Coronary artery (tissue), 2 donors: ENCODE results near the gene MRPL58.
"Not testable (repeated sequence)": the region's sequence is repeated elsewhere in the genome, so short reads cannot be mapped to it uniquely, and the experiment has no call there.

Experiments
- DNase-seq: peaks from one replicate; pipeline ENCODE4 v3.0.0-alpha.2; 2017; ENCODE audit warnings: low spot score
- H3K27ac ChIP-seq, 2 donors: fragments of 200-600 bp; sonication (generic); one replicate each; pipeline ENCODE4 v1.5.1; 2016 to 2019
- H3K4me3 ChIP-seq: fragments of 200-600 bp; sonication (generic); 2 replicates; pipeline ENCODE4 v1.5.1; 2016; ENCODE audit warnings: mild to moderate bottlenecking, moderate library complexity
- TF ChIP-seq, protein P1 (sequence below): fragments of 200-600 bp; sonication (generic); IDR thresholded peaks from one replicate; pipeline ENCODE4 v1.5.1; 2019; ENCODE audit warnings: antibody characterized with exemption

The MRPL58 gene

DNA sequence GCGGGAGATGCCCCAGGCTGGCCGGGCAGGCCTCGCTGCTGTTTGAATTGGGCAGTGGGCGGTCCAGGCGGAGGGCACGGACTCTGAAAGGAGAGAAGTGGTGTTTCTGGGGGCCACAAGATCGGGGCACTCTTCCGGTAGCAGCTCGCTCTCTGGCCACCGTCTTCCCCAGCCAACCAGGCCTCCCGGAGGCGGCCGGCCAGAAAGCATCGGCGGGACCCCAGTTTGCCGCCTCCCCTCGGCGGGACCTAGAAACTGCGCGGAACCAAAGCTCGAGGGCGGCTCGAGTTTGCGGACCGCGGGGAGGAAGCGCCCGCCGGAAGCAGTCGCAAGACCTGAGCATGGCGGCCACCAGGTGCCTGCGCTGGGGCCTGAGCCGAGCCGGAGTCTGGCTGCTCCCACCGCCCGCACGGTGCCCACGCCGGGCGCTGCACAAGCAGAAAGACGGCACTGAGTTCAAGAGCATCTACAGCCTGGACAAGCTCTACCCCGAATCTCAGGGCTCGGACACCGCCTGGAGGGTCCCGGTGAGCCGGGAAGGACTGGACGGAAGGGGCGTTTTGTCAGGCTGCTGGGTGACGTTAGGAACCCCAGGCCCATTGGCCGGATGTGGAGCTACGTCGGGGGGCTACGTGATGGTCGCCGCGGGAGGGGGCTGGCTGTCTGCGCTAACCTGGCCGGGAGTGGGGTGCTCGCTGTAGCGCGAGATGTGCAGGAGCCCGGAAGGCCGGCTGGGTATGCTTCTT lies at the start of gene MRPL58:
Gene MRPL58, plus strand, starts transcription at position 325 of the 746 bp plus-strand sequence. Its CDS starts 17 bp downstream, at position 342.
- peak within 1 kb of the TSS; percentile 97 for H3K4me3 ChIP-seq
- peak within 1 kb of the TSS; percentile 83 to 88 for H3K27ac ChIP-seq
- peak; percentile 89 for DNase-seq
- TF ChIP-seq, protein P1, sequence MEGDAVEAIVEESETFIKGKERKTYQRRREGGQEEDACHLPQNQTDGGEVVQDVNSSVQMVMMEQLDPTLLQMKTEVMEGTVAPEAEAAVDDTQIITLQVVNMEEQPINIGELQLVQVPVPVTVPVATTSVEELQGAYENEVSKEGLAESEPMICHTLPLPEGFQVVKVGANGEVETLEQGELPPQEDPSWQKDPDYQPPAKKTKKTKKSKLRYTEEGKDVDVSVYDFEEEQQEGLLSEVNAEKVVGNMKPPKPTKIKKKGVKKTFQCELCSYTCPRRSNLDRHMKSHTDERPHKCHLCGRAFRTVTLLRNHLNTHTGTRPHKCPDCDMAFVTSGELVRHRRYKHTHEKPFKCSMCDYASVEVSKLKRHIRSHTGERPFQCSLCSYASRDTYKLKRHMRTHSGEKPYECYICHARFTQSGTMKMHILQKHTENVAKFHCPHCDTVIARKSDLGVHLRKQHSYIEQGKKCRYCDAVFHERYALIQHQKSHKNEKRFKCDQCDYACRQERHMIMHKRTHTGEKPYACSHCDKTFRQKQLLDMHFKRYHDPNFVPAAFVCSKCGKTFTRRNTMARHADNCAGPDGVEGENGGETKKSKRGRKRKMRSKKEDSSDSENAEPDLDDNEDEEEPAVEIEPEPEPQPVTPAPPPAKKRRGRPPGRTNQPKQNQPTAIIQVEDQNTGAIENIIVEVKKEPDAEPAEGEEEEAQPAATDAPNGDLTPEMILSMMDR = peak; percentile 28

DNA sequence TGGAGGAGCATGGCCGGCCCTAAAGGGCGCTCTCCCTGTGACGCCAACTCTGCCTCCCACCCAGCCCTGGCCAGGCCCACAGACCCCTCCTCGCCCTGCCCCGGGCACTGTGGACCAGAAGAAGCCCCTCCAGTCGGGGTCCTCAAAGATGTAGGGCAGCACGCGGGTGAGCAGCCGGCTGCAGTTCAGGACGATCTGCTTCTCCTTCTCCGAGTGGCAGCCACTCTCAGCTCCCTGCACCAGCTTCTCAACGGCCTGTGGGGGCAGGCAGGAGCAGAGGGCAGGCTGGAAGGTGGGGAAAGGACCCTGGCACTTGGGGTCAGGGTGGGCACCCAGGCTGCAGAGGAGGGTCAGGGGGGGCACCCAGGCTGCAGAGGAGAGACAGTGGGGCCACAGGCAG lies 48.8 kb upstream of the MRPL58 start:
- H3K4me3 ChIP-seq = no peak overlapping the region
- TF ChIP-seq, protein P1 = no peak
- no peak for DNase-seq
- H3K27ac ChIP-seq = no peak overlapping the region

DNA sequence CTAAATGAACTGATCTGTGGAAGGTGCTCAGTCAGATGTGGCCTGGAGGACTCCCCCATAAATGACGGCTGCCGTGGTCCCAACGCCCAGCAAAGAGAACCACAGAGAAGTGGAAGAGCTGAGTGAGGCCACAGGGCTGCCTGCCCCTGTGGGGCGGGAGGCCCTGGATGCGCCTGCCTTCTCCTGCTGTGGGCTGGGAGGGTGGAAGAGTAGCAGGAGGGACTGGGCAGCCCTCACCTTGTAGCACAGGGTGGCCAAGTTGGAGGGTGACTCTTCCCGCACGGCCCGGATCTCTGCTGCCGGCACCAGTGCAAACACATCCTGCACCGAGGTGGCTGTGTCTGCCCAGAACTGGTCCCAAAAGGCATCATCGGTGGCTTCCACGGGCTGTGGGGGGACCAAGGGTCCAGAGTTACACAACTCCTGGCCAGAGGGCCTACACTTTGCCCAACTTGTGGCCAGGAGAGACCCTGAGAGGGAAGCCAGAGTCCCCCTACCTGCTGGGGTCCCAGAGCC lies 48.2 kb upstream of the MRPL58 start:
- Histone ChIP-seq H3K27ac (no peak overlapping the region), H3K4me3 (no peak overlapping the region)
- TF ChIP-seq, protein P1 = no peak
- no peak for DNase-seq

DNA sequence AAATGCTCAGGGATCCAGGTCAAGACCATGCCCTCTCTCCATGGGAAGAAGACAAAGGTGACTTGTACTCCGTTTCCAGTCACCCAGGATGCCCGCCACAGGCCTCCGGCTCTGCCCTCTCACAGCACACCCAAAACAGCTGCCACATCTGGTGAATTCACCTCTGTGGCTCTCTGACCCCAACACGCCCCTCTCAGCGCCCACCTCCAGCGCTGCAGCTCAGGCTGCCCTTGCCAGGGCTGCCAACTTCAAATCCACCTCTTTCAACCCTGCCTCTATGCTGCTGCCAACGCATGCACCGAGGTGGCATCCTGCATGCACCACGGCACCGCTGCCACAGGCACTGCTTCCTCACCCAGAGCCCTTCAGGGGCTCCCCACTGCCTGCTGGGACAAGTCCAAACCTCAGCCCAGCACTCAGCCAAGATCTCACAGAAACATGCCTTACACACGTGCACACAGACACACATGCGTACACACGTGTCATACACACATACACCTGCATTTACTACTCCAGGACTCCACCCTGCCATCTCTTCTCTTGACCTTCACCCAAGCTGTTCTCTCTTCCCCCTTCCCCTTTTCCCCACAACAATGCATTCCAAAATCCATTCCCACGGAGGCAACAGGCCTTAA lies 47.4 kb upstream of the MRPL58 start:
- no peak overlapping the region for H3K27ac ChIP-seq
- no peak for DNase-seq
- H3K4me3 ChIP-seq = no peak overlapping the region
- TF ChIP-seq, protein P1 = no peak

DNA sequence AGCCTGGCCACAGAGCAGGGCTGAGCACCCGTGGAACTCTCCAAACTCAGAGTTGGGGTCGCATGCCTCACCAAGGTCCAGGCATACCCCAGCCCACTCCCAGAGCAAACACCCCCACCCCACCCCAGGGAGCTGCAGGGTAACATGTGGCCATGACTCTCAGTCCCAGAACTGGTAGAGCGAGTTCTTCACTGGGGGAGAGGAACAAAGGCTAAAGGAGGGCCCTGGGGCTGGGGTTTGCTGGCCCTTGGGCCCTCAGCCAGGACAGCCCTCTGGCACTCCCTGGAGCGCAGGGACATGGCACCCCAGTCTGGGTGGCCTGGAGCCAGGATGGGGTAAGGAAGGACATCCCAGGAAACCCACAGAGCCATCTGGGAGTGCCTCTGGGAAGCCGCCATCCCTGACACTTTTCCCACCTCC lies 44.1 kb upstream of the MRPL58 start:
- TF ChIP-seq, protein P1 = no peak
- no peak overlapping the region for H3K27ac ChIP-seq
- no peak for DNase-seq
- H3K4me3 ChIP-seq = no peak overlapping the region

DNA sequence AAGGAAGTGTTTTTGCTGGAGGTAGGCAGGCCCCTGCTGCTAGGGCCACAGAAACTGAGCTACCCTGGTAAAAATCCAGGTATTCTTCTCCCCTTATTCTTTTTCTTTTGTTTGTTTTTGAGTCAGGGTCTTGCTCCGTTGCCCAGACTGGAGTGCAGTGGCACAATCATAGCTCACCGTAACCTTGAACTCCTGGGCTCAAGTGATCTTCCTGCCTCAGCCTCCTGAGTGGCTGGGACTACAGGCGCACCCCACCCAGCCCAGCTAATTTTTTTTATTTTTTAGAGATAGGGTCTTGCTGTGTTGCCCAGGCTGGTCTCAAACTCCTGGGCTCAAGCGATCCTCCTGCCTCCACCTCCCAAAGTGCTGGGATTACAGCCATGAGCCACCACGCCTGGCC lies 43.0 kb upstream of the MRPL58 start:
- H3K4me3 ChIP-seq, DNase-seq, H3K27ac ChIP-seq: not testable (repeated sequence)

DNA sequence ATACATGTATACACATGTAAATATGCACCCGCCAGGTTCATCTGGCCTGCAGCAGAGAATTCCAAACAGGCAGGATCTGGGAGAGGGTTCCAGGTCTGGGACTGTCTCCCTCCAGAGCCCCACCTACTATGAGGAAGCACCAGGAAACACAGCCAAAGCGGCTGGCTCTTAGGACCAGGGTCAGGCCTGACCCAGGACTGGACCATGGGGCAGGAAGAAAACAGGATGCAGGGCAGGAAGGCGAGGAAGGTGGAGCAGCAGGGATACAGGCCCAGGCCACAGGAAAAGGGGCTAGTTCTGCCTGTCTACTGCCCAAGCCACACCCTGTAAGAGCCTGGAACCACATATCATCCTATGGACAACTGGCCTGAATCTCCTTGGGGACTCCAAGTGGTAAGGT lies 42.1 kb upstream of the MRPL58 start:
- H3K4me3 ChIP-seq = peak overlapping the region; percentile 70
- no peak for DNase-seq
- H3K27ac ChIP-seq = no peak overlapping the region
- TF ChIP-seq, protein P1 = no peak
